ENCODE data around the gene WNT9A.
A peak's percentile ranks its signal among the peaks of the same experiment; 100 is the strongest.

WNT9A gene

DNA sequence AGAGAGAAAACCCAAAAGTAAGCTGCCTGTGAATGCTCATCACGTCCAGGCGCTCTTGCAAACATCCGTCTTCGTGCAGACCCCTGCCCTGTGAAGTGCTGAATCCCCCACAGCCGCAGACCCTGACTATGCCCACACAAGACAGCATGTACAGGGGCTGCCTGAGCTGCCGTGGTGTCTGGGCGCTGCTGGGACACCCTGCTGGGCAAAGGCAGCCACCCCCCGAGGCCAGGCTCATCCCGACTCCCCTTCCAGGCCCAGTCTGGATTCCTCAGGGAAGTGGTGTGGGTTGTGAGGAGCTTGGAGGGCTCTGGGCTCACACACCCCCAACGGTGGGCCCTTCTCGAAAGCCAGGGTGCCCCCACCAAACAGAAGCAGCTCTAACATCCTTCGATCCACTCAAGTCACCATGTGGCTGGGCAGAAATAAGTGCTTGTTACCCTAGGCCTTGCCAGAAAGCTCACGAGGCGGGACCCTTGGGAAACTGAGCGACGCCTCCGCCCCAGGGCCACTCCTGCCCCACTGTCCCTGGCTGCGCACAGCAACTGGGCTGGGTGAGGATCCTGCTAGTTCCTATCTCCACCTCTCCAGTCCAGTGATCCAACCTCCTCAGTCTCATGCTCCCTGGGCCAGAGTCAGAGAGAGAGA, 4.8 kb upstream of the WNT9A start:
- Histone ChIP-seq H4K20me1 (peaks cover 0 to 28% (median 10%) of the 10 kb centered on the region in 11 experiments; a peak in 14 of 22 replicates), H3K4me1 (peaks cover 10 to 37% (median 34%) of the 10 kb centered on the region in 10 experiments), H3K9ac (peak overlapping the region in 2 of 11 experiments; percentile 12 to 38; a peak in 2 of 22 replicates), H3K4me2 (peak overlapping the region; percentile 7 to 90 (median 84); a peak in 18 of 22 replicates), H3K9me3 (replicated peaks in 1 of 11) (peaks cover 6 to 23% (median 14%) of the 10 kb centered on the region in 11 experiments; a peak in 14 of 22 replicates), H3K36me3 (no peaks in the 10 kb centered on the region), H3K4me3 (no peak overlapping the region), H3K27me3 (peaks cover 18 to 29% (median 22%) of the 10 kb centered on the region in 11 experiments), H3K27ac (peak overlapping the region in 2 of 11 experiments; percentile 50 to 59; a peak in 1 of 22 replicates)
- no peak for TF ChIP-seq Cebpa-rat (IDR thresholded peaks at IDR 0.05)

DNA sequence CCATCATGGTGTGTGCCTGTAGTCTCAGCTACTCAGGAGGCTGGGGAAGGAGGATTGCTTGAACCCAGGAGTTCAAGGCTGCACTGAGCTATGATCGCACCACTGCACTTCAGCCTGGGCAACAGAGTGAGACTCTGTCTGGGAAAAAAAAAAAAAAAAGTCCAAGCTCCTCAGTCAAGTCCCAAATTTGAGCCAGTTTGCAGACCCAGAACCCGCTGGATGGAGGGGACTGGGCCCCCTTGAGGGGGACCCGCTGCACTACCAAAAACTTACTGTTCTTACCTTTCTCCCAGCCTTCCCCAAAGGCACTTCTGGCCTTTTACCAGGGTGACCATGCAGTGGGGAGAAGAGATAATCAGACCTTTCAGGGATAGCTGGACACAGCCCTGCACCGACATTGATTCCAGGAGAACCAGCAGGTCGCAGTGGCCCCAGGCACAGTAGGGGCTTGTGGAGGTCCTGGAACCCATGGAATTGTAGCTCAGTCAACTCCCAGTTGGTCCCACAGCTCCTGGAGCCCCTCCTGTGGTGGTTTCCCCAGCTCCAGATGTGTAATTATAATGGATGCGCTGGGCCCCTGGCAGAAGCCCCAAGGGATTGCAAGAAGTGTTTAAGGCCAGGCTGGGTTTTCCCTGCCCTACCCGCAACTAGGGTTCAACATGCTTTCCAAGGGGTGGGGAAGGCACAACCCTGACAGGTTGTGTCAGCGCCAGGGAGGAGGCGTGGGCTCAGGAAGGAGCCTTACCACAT, 4.1 kb upstream of the WNT9A start:
- TF ChIP-seq Cebpa-rat (IDR thresholded peaks at IDR 0.05), result no peak
- Histone ChIP-seq H3K9ac (peak overlapping the region in 2 of 11 experiments; percentile 12 to 38; a peak in 1 of 22 replicates), H3K4me3 (no peak overlapping the region), H3K27ac (no peak overlapping the region), H3K27me3 (peaks cover 25 to 36% (median 29%) of the 10 kb centered on the region in 11 experiments), H3K9me3 (replicated peaks in 1 of 11) (peaks cover 2 to 16% (median 13%) of the 10 kb centered on the region in 11 experiments; a peak in 14 of 22 replicates), H3K4me2 (peak overlapping the region; percentile 7 to 90 (median 84); a peak in 18 of 22 replicates), H3K4me1 (peaks cover 10 to 44% (median 40%) of the 10 kb centered on the region in 10 experiments), H4K20me1 (peaks cover 0 to 34% (median 10%) of the 10 kb centered on the region in 11 experiments; a peak in 15 of 22 replicates), H3K36me3 (no peaks in the 10 kb centered on the region)

GRCh38 chr1:227950735-227951346, 3.1 kb upstream of the WNT9A start:
- Histone ChIP-seq H3K4me3 (no peak overlapping the region), H3K36me3 (no peaks in the 10 kb centered on the region), H3K9me3 (replicated peaks in 1 of 11) (peaks cover 0 to 13% (median 7%) of the 10 kb centered on the region in 11 experiments; a peak in 12 of 22 replicates), H3K27ac (no peak overlapping the region), H3K27me3 (peaks cover 32 to 45% (median 35%) of the 10 kb centered on the region in 11 experiments), H3K4me2 (no peak overlapping the region), H3K9ac (no peak overlapping the region), H3K4me1 (peaks cover 17 to 53% (median 49%) of the 10 kb centered on the region in 10 experiments), H4K20me1 (peaks cover 0 to 44% (median 14%) of the 10 kb centered on the region in 11 experiments; a peak in 15 of 22 replicates)
- no peak for TF ChIP-seq Cebpa-rat (IDR thresholded peaks at IDR 0.05)

- H3K4me1 ChIP-seq, result peaks cover 18 to 60% (median 56%) of the 10 kb centered on the region in 10 experiments
- H3K9ac ChIP-seq, result no peak overlapping the region
- H3K27me3 ChIP-seq, result peaks cover 32 to 47% (median 35%) of the 10 kb centered on the region in 11 experiments
- H3K4me3 ChIP-seq, result no peak overlapping the region
- no peak overlapping the region for H3K27ac ChIP-seq
- TF ChIP-seq Cebpa-rat (IDR thresholded peaks at IDR 0.05), result no peak
- H3K4me2 ChIP-seq, result no peak overlapping the region
- peaks cover 0 to 7% (median 5%) of the 10 kb centered on the region in 11 experiments; a peak in 7 of 22 replicates for H3K9me3 ChIP-seq (replicated peaks in 1 of 11)
- H4K20me1 ChIP-seq, result peaks cover 0 to 51% (median 21%) of the 10 kb centered on the region in 11 experiments; a peak in 15 of 22 replicates
- no peaks in the 10 kb centered on the region for H3K36me3 ChIP-seq
Measured at GRCh38 chr1:227949954-227950734, 2.4 kb upstream of the WNT9A start.

- peak overlapping the region in 1 of 11 experiments; percentile 99; a peak in 2 of 22 replicates for H3K4me2 ChIP-seq
- no peak overlapping the region for H3K9ac ChIP-seq
- H3K27me3 ChIP-seq, result peaks cover 32 to 47% (median 35%) of the 10 kb centered on the region in 11 experiments
- peaks cover 18 to 67% (median 61%) of the 10 kb centered on the region in 10 experiments for H3K4me1 ChIP-seq
- no peak for TF ChIP-seq Cebpa-rat (IDR thresholded peaks at IDR 0.05)
- H3K36me3 ChIP-seq, result no peaks in the 10 kb centered on the region
- H3K4me3 ChIP-seq, result no peak overlapping the region
- peaks cover 0 to 58% (median 23%) of the 10 kb centered on the region in 11 experiments; a peak in 15 of 22 replicates for H4K20me1 ChIP-seq
- H3K9me3 ChIP-seq (replicated peaks in 1 of 11), result peaks cover 0 to 3% (median under 1%) of the 10 kb centered on the region in 11 experiments; a peak in 5 of 22 replicates
- no peak overlapping the region for H3K27ac ChIP-seq
Measured at GRCh38 chr1:227949341-227949921, 1.7 kb upstream of the WNT9A start.

DNA sequence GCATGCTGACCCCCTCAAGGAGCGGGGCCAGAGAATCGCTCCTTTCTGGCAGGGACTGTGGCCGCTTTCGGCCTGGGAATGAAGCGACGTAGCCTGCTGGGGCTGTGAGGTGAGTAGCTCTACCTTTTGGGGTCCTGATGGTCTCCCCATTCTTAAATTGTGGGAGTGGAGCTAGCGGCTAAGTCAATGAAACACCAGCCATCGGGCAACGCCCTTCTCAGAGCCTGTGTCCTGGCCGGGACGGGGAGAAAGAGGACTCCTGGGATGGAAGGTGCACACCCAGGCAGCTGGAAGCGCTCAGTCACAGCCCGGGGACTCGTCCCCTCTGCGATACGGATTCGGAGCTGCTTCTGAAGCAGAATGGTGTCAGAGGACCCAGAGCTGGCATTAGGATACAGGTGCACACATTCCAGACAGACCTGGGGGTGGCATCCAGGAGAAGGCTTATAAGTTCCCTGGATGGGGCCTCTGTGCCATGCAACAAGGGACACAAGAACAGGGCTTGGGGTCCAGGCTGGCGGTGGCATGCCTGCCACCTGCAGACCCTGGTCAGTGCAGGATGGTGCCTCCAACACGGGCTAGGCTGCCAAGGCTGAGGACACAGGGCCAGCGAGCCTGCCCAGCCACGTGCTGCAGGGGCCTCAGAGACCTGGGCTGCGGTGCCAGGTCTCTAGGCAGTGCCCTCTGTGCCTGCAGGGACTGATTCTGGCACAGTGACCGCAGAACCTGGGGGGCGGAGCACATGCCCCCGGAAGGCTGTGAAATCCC, 945 bp upstream of the WNT9A start:
- peak overlapping the region; percentile 62 to 76 (median 67); a peak in 19 of 20 replicates for H3K4me3 ChIP-seq
- peaks cover 0 to 59% (median 23%) of the 10 kb centered on the region in 11 experiments; a peak in 15 of 22 replicates for H4K20me1 ChIP-seq
- peak overlapping the region; percentile 84 to 100 (median 96) for H3K4me2 ChIP-seq
- H3K27me3 ChIP-seq, result peaks cover 32 to 47% (median 35%) of the 10 kb centered on the region in 11 experiments
- H3K36me3 ChIP-seq, result no peaks in the 10 kb centered on the region
- H3K9ac ChIP-seq, result peak overlapping the region in 8 of 11 experiments; percentile 18 to 72 (median 60); a peak in 10 of 22 replicates
- H3K27ac ChIP-seq, result no peak overlapping the region
- H3K4me1 ChIP-seq, result peaks cover 11 to 61% (median 56%) of the 10 kb centered on the region in 10 experiments; a peak in 19 of 20 replicates
- H3K9me3 ChIP-seq (replicated peaks in 1 of 11), result no peaks in the 10 kb centered on the region
- TF ChIP-seq Cebpa-rat (IDR thresholded peaks at IDR 0.05), result no peak

DNA sequence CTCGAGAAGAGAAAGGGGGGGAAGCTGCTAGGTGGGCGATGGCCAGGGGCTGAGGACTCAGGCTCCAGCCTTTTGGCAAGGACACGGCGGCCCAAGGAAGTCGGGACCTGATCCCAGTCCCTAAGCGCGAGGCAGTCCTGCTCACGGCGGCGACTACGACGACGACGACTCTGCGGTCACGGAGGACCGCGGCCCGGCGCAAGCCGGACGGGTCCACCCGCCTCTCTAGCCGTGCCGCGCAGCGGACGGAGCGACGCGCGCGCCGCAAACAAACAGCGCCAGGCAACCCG, 401 bp downstream of the WNT9A start:
- Histone ChIP-seq H4K20me1 (peaks cover 0 to 61% (median 23%) of the 10 kb centered on the region in 11 experiments; a peak in 14 of 22 replicates), H3K9ac (peak overlapping the region in 10 of 11 experiments; percentile 10 to 70 (median 56); a peak in 17 of 22 replicates), H3K27me3 (peaks cover 32 to 47% (median 35%) of the 10 kb centered on the region in 11 experiments), H3K36me3 (no peaks in the 10 kb centered on the region), H3K4me3 (peak overlapping the region; percentile 62 to 76 (median 67)), H3K4me2 (peak overlapping the region; percentile 84 to 100 (median 96)), H3K4me1 (peaks cover 11 to 55% (median 47%) of the 10 kb centered on the region in 10 experiments; a peak in 19 of 20 replicates), H3K27ac (no peak overlapping the region), H3K9me3 (replicated peaks in 1 of 11) (no peaks in the 10 kb centered on the region)
- TF ChIP-seq Cebpa-rat (IDR thresholded peaks at IDR 0.05), result no peak
